ENCODE results near the gene NKD2.

NKD2 gene

DNA sequence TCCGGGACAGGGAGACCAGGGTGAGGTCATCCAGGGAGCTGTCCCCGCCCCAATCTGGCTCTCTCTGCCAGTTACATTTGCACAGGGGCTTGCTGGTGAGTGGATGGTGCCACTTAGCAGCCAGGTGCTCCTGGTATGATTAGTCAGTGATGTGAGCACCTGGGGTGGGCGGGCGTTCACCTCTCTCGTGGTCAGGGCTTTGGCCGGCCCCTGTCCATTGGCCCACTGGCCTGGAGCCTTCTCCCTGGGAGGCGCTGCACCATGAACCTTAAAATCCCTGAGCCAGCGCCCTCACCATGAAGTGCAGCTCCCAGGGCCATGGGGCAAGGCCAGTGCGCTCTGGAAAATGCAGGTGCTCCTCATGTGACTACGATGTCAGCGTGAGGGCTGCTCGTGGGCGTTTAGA is 2.0 kb downstream of the NKD2 start:
- DNase-seq (ENCODE audit: low read depth, low spot score): no peak
- peak overlapping the region; percentile 11 for H3K9ac ChIP-seq (ENCODE audit: insufficient read length, low read depth)
- H3K4me1 ChIP-seq (ENCODE audit: insufficient read depth, insufficient read length): peaks cover 10% of the 10 kb centered on the region
- H3K27me3 ChIP-seq (ENCODE audit: insufficient read depth, insufficient read length): peaks cover 22% of the 10 kb centered on the region
- TF ChIP-seq SUZ12 (IDR thresholded peaks at IDR 0.05; ENCODE audit: extremely low read depth, insufficient read depth, insufficient read length): no peak
- no peak for TF ChIP-seq YY1 (IDR thresholded peaks at IDR 0.05; ENCODE audit: insufficient read depth, insufficient read length)
- H3K9me3 ChIP-seq (ENCODE audit: insufficient read depth, low read length): no peaks in the 10 kb centered on the region
- peaks cover 6% of the 10 kb centered on the region for H3K36me3 ChIP-seq (ENCODE audit: insufficient read depth, insufficient read length, low read length)
- no peak overlapping the region for H3K4me3 ChIP-seq (ENCODE audit: insufficient read length, low read depth)

DNA sequence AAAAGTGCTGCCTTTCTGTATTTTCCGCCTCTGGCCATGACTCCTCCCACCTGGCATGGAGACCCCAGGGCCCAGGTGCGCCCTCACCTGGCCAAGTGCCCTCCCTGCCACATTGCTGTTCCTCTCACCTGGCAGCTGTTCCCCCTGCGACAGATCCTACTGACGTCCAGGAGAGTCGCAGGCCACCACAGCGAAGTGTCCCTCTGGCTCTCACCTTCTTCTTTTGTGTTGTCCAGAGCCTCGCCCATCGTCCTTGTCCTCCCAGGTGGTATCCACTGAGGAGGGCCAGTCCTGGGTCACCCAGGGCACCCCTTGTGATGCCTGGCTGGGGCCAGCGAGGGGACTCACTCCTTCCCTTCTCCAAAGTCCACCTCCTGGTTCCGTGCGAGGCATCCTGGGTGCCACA is 2.6 kb downstream of the NKD2 start:
- Histone ChIP-seq H3K36me3 (ENCODE audit: insufficient read depth, insufficient read length, low read length) (peaks cover 6% of the 10 kb centered on the region), H3K4me3 (ENCODE audit: insufficient read length, low read depth) (no peak overlapping the region), H3K4me1 (ENCODE audit: insufficient read depth, insufficient read length) (peaks cover 7% of the 10 kb centered on the region), H3K27me3 (ENCODE audit: insufficient read depth, insufficient read length) (peaks cover 16% of the 10 kb centered on the region), H3K9me3 (ENCODE audit: insufficient read depth, low read length) (no peaks in the 10 kb centered on the region), H3K9ac (ENCODE audit: insufficient read length, low read depth) (peak overlapping the region; percentile 21)
- no peak for TF ChIP-seq ZNF274 (IDR thresholded peaks at IDR 0.05; ENCODE audit: low read depth, low read length)
- TF ChIP-seq SUZ12 (IDR thresholded peaks at IDR 0.05; ENCODE audit: extremely low read depth, insufficient read depth, insufficient read length): no peak
- TF ChIP-seq YY1 (IDR thresholded peaks at IDR 0.05; ENCODE audit: insufficient read depth, insufficient read length): no peak
- DNase-seq (ENCODE audit: low read depth, low spot score): no peak

DNA sequence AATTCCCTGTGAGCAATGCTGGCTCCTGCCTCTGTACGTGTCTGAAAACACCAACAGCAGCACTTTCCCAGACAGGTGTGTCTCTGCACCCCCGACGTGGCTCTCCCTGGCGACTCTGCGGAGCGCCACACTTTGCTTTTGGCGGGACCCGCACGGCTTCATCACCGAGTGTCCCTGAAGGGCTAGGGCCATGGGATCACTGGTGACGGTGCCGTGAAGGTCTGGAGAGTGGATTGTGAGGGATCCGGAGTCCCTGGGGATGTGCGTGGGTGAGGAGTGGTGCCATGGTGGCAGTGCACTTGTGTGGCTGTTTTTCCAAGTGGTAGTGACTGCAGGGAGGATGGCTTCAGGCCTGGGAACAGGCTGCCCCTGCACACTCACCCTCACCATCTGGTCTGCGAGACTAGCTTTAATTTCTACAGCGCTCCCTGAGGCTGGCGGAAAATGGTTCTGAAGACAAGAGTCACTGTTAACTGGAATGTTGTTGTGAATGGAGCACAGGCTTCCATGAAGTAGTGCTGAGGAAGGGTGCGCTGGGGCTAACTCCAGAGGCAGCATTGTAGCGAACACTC is 3.2 kb downstream of the NKD2 start:
- DNase-seq (ENCODE audit: low read depth, low spot score): no peak
- peaks cover 6% of the 10 kb centered on the region for H3K4me1 ChIP-seq (ENCODE audit: insufficient read depth, insufficient read length)

DNA sequence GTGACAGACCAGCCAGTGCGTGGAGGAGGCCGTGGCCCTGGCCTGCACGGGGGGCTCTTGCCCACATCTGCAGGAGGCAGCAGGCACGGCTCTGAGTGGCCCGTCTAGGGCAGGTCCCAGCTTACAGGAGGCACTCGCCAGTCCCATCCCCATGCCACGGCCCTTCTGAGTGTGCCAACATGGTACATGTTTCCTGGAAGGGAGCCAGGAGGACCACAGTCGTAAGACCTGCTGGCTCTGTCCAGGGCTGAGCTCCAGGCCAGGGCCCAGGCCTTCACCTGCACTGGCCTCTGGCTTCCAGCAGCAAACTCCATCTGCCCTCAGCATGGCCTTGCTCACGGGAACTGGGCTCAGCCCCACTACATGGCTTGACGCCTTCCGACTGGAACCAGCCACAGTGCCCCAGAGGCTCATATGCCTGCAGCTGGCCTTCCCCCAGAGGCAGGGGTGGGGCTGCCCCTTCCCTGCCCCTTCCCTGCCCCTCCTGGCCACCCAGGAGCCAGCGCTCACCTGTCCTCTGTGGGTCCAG is 3.8 kb downstream of the NKD2 start:
- H3K4me3 ChIP-seq (ENCODE audit: insufficient read length, low read depth): no peak overlapping the region
- H3K9ac ChIP-seq (ENCODE audit: insufficient read length, low read depth): no peak overlapping the region
- H3K4me1 ChIP-seq (ENCODE audit: insufficient read depth, insufficient read length): peaks cover 2% of the 10 kb centered on the region
- DNase-seq (ENCODE audit: low read depth, low spot score): no peak
- H3K36me3 ChIP-seq (ENCODE audit: insufficient read depth, insufficient read length, low read length): peaks cover 6% of the 10 kb centered on the region
- TF ChIP-seq ZNF274 (IDR thresholded peaks at IDR 0.05; ENCODE audit: low read depth, low read length): no peak
- no peak for TF ChIP-seq YY1 (IDR thresholded peaks at IDR 0.05; ENCODE audit: insufficient read depth, insufficient read length)
- TF ChIP-seq SUZ12 (IDR thresholded peaks at IDR 0.05; ENCODE audit: extremely low read depth, insufficient read depth, insufficient read length): no peak
- peaks cover 13% of the 10 kb centered on the region for H3K27me3 ChIP-seq (ENCODE audit: insufficient read depth, insufficient read length)
- H3K9me3 ChIP-seq (ENCODE audit: insufficient read depth, low read length): no peaks in the 10 kb centered on the region

More for the DNA sequence above, 3.2 kb downstream of the NKD2 start:
- Histone ChIP-seq H3K36me3 (ENCODE audit: insufficient read depth, insufficient read length, low read length) (peaks cover 6% of the 10 kb centered on the region), H3K27me3 (ENCODE audit: insufficient read depth, insufficient read length) (peaks cover 13% of the 10 kb centered on the region), H3K9me3 (ENCODE audit: insufficient read depth, low read length) (no peaks in the 10 kb centered on the region), H3K9ac (ENCODE audit: insufficient read length, low read depth) (no peak overlapping the region), H3K4me3 (ENCODE audit: insufficient read length, low read depth) (no peak overlapping the region)
- TF ChIP-seq ZNF274 (IDR thresholded peaks at IDR 0.05; ENCODE audit: low read depth, low read length) (no peak), YY1 (IDR thresholded peaks at IDR 0.05; ENCODE audit: insufficient read depth, insufficient read length) (no peak), SUZ12 (IDR thresholded peaks at IDR 0.05; ENCODE audit: extremely low read depth, insufficient read depth, insufficient read length) (no peak)

DNA sequence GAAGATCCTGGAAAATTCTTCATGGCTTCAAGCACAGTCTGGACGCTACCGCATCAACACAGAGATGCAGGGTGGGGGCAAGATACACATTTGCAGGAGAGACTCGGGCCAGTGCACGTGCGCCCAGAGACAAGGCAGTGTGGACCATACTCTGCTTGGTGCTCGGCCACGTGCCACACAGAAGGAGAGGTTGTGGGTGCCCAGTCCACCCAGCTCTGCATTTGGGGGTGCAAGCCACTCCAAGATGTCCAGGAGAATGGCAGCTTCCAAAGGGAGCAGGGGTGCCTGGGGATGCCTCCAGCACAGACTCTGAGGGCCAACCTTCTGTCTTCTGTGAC is 4.3 kb downstream of the NKD2 start:
- H3K9ac ChIP-seq (ENCODE audit: insufficient read length, low read depth): no peak overlapping the region
- peaks cover 2% of the 10 kb centered on the region for H3K4me1 ChIP-seq (ENCODE audit: insufficient read depth, insufficient read length)
- no peaks in the 10 kb centered on the region for H3K9me3 ChIP-seq (ENCODE audit: insufficient read depth, low read length)
- TF ChIP-seq ZNF274 (IDR thresholded peaks at IDR 0.05; ENCODE audit: low read depth, low read length) (no peak), YY1 (IDR thresholded peaks at IDR 0.05; ENCODE audit: insufficient read depth, insufficient read length) (no peak), SUZ12 (IDR thresholded peaks at IDR 0.05; ENCODE audit: extremely low read depth, insufficient read depth, insufficient read length) (no peak)
- no peak for DNase-seq (ENCODE audit: low read depth, low spot score)
- H3K36me3 ChIP-seq (ENCODE audit: insufficient read depth, insufficient read length, low read length): peaks cover 6% of the 10 kb centered on the region
- peaks cover 13% of the 10 kb centered on the region for H3K27me3 ChIP-seq (ENCODE audit: insufficient read depth, insufficient read length)
- H3K4me3 ChIP-seq (ENCODE audit: insufficient read length, low read depth): no peak overlapping the region

DNA sequence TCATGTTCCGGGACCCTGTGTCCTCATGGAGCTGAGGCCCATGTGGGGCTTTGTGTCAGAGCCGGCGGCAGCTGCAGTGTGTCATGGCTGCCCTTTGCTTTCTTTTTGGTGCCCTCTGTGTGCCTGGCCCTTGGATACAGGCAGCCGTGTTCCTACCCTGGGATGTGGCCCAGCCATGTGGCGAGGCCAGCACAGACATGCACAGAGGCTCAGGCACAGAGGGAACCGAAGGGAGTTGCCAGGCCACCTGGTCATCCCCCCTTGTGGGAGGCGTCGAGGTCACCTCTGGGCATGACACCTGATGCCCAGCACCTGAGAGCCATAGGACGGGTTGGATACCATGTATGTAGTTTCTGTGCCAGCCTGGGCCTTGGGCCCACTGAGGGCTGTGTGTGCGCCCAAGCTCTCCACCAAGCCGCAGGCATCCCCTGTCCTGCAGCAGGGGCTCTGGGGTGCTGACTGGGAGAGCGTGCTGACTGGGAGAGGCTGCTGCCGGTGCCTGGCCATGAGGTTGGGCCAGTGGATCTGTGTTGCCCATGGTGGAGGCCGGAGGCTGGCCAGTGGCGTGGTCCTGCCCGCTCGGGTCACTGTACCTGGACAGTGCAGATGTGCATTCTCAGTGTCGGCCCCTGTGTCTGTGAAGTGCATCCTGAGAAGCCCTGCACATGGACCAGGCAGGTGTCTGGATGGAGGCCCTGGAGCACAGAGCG is 4.8 kb downstream of the NKD2 start:
- Histone ChIP-seq H3K36me3 (ENCODE audit: insufficient read depth, insufficient read length, low read length) (peaks cover 6% of the 10 kb centered on the region), H3K9ac (ENCODE audit: insufficient read length, low read depth) (no peak overlapping the region), H3K27me3 (ENCODE audit: insufficient read depth, insufficient read length) (peaks cover 10% of the 10 kb centered on the region), H3K9me3 (ENCODE audit: insufficient read depth, low read length) (no peaks in the 10 kb centered on the region), H3K4me3 (ENCODE audit: insufficient read length, low read depth) (no peak overlapping the region), H3K4me1 (ENCODE audit: insufficient read depth, insufficient read length) (peaks cover 2% of the 10 kb centered on the region)
- TF ChIP-seq SUZ12 (IDR thresholded peaks at IDR 0.05; ENCODE audit: extremely low read depth, insufficient read depth, insufficient read length) (no peak), ZNF274 (IDR thresholded peaks at IDR 0.05; ENCODE audit: low read depth, low read length) (no peak), YY1 (IDR thresholded peaks at IDR 0.05; ENCODE audit: insufficient read depth, insufficient read length) (no peak)
- no peak for DNase-seq (ENCODE audit: low read depth, low spot score)

DNA sequence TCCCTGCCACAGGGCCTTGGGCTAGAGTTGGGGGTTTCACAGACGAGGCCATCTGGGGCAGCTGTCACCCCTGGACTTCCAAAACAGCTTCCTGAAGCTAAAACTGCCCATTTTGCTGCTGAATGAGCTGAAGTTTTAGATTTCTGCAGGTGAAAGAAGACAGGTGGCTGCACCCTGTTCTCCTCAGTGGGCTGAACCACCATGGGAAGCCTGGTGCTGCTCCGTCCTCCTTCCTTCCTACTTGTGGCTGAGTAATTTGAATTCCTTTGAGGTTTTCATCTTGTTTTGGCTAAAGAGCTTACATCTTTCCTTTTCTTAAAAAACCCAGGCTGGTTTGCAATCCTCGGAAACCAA is 5.3 kb downstream of the NKD2 start:
- no peak overlapping the region for H3K4me3 ChIP-seq (ENCODE audit: insufficient read length, low read depth)
- peaks cover 6% of the 10 kb centered on the region for H3K36me3 ChIP-seq (ENCODE audit: insufficient read depth, insufficient read length, low read length)
- no peak overlapping the region for H3K9ac ChIP-seq (ENCODE audit: insufficient read length, low read depth)
- TF ChIP-seq YY1 (IDR thresholded peaks at IDR 0.05; ENCODE audit: insufficient read depth, insufficient read length): no peak
- no peak for TF ChIP-seq SUZ12 (IDR thresholded peaks at IDR 0.05; ENCODE audit: extremely low read depth, insufficient read depth, insufficient read length)
- TF ChIP-seq ZNF274 (IDR thresholded peaks at IDR 0.05; ENCODE audit: low read depth, low read length): no peak
- no peak for DNase-seq (ENCODE audit: low read depth, low spot score)
- peaks cover 10% of the 10 kb centered on the region for H3K27me3 ChIP-seq (ENCODE audit: insufficient read depth, insufficient read length)
- peaks cover 2% of the 10 kb centered on the region for H3K4me1 ChIP-seq (ENCODE audit: insufficient read depth, insufficient read length)
- H3K9me3 ChIP-seq (ENCODE audit: insufficient read depth, low read length): no peaks in the 10 kb centered on the region
